PFSK-1 (cell line): ENCODE results near the gene PGR.

Experiments used
- FOXP2 ChIP-seq: optimal IDR thresholded peaks from 2 replicates; pipeline ENCODE3; 2011; ENCODE audit warnings: borderline replicate concordance, control low read depth, inconsistent platforms; ENCODE audit not compliant: insufficient read depth; ENCODE audit errors: extremely low read length, extremely low read depth
- POLR2AphosphoS5 ChIP-seq: IDR thresholded peaks from 2 replicates; pipeline ENCODE4 v1.6.1; 2012; ENCODE audit warnings: low read depth, mild to moderate bottlenecking, control low read depth, low read length, moderate library complexity
- SIN3A ChIP-seq: IDR thresholded peaks from 2 replicates; pipeline ENCODE4 v1.6.1; 2012; ENCODE audit warnings: mild to moderate bottlenecking, low read length, moderate library complexity, borderline replicate concordance; ENCODE audit not compliant: insufficient read depth
- TAF1 ChIP-seq: IDR thresholded peaks from 2 replicates; pipeline ENCODE4 v1.6.1; 2012; ENCODE audit warnings: low read length, control low read depth, borderline replicate concordance; ENCODE audit not compliant: insufficient read depth
- TF ChIP-seq, protein P1 (sequence below), 2 experiments: IDR thresholded peaks; 2 replicates each; pipeline versions ENCODE4 v1.6.1 to v1.8.0; 2011 to 2012; ENCODE audit warnings: low read depth in 2 of 2, low read length in 2 of 2, control low read depth in 1 of 2, inconsistent platforms in 1 of 2, mild to moderate bottlenecking in 1 of 2, moderate library complexity in 1 of 2; ENCODE audit not compliant: insufficient read depth in 1 of 2

DNA sequence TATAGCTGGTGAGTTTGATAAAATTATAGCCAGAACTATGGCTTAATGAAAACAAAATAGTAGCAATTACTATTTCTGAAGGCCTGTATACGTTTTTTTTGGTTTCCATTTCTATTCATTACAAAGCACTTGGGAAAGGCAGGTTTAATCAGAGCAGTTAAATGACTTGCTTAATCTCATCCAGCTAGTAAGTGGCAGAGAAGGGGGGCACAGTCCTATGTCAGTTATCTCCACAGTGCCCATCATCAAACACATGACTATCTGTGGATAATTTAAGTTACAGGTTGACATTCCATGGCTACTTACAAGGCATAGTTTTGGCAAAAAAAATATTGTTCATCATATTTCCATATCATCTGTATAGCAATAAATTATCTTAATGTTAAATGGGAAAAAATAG lies 93.7 kb downstream of the PGR start:
- no peak for TF ChIP-seq POLR2AphosphoS5
- TF ChIP-seq, protein P1, sequence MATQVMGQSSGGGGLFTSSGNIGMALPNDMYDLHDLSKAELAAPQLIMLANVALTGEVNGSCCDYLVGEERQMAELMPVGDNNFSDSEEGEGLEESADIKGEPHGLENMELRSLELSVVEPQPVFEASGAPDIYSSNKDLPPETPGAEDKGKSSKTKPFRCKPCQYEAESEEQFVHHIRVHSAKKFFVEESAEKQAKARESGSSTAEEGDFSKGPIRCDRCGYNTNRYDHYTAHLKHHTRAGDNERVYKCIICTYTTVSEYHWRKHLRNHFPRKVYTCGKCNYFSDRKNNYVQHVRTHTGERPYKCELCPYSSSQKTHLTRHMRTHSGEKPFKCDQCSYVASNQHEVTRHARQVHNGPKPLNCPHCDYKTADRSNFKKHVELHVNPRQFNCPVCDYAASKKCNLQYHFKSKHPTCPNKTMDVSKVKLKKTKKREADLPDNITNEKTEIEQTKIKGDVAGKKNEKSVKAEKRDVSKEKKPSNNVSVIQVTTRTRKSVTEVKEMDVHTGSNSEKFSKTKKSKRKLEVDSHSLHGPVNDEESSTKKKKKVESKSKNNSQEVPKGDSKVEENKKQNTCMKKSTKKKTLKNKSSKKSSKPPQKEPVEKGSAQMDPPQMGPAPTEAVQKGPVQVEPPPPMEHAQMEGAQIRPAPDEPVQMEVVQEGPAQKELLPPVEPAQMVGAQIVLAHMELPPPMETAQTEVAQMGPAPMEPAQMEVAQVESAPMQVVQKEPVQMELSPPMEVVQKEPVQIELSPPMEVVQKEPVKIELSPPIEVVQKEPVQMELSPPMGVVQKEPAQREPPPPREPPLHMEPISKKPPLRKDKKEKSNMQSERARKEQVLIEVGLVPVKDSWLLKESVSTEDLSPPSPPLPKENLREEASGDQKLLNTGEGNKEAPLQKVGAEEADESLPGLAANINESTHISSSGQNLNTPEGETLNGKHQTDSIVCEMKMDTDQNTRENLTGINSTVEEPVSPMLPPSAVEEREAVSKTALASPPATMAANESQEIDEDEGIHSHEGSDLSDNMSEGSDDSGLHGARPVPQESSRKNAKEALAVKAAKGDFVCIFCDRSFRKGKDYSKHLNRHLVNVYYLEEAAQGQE (IDR thresholded peaks at IDR 0.05; ENCODE audit: insufficient read depth in 1 of 2, low read depth in 2 of 2, low read length in 2 of 2), result no peak
- TF ChIP-seq TAF1, result no peak
- TF ChIP-seq SIN3A, result no peak
- no peak for TF ChIP-seq FOXP2
